ENCODE results near the gene KCNK4.

- TF ChIP-seq REST (IDR thresholded peaks at IDR 0.05; ENCODE audit: insufficient read depth in 1 of 2, low read depth in 2 of 2, low read length in 2 of 2) (no peak), POLR2AphosphoS5 (IDR thresholded peaks at IDR 0.05; ENCODE audit: low read depth, low read length) (no peak), TAF1 (IDR thresholded peaks at IDR 0.05; ENCODE audit: borderline replicate concordance, insufficient read depth, low read length) (no peak)
Measured at GRCh38 chr11:64316672-64317324, 25.7 kb downstream of the KCNK4 start.

Measured in PFSK-1 (cell line).